Bone marrow (tissue), 2 donors: ENCODE data around the gene TKT.
A peak's percentile ranks its signal among the peaks of the same experiment; 100 is the strongest.

Experiments used
- DNase-seq, 2 donors: peaks; one replicate each; lab custom pipeline; 2025; lab: John Stamatoyannopoulos, UW

TKT gene

GRCh38 chr3:53198256-53198977 lies 57.4 kb downstream of the TKT start:
- DNase-seq = no peak

GRCh38 chr3:53196575-53197407 lies 59.0 kb downstream of the TKT start:
- DNase-seq = peak; percentile 37 to 52

- peak in 1 of 2 donors; percentile 26 for DNase-seq
These were observed 59.9 kb downstream of the TKT start for GRCh38 chr3:53195602-53196574.

GRCh38 chr3:53195066-53195450 lies 60.8 kb downstream of the TKT start:
- no peak for DNase-seq

- DNase-seq = no peak
These were observed 61.4 kb downstream of the TKT start for GRCh38 chr3:53194210-53195065.

GRCh38 chr3:53193466-53194209 lies 62.2 kb downstream of the TKT start:
- no peak for DNase-seq

- DNase-seq = no peak
These were observed 63.2 kb downstream of the TKT start for GRCh38 chr3:53192608-53193007.

GRCh38 chr3:53191836-53192480 lies 63.9 kb downstream of the TKT start:
- DNase-seq = no peak

GRCh38 chr3:53190659-53191058 lies 65.2 kb downstream of the TKT start:
- no peak for DNase-seq

GRCh38 chr3:53189276-53189675 lies 66.5 kb downstream of the TKT start:
- no peak for DNase-seq

GRCh38 chr3:53188720-53189119 lies 67.1 kb downstream of the TKT start:
- no peak for DNase-seq

- no peak for DNase-seq
These were observed 67.6 kb downstream of the TKT start for GRCh38 chr3:53188136-53188685.

GRCh38 chr3:53187430-53187829 lies 68.4 kb downstream of the TKT start:
- DNase-seq = no peak

- DNase-seq = no peak
These were observed 69.1 kb downstream of the TKT start for GRCh38 chr3:53186726-53187125.

GRCh38 chr3:53185761-53186465 lies 69.9 kb downstream of the TKT start:
- DNase-seq = no peak

GRCh38 chr3:53184701-53185100 lies 71.1 kb downstream of the TKT start:
- DNase-seq = no peak

- no peak for DNase-seq
These were observed 72.3 kb downstream of the TKT start for GRCh38 chr3:53183514-53183913.

- no peak for DNase-seq
These were observed 73.0 kb downstream of the TKT start for GRCh38 chr3:53182764-53183355.

GRCh38 chr3:53181528-53181927 lies 74.3 kb downstream of the TKT start:
- DNase-seq = no peak
